Limb (tissue), 2 donors: Measurements from ENCODE around the gene PKD2.
"Not testable (repeated sequence)": the region's sequence is repeated elsewhere in the genome, so short reads cannot be mapped to it uniquely, and the experiment has no call there.

Source experiments
- DNase-seq, 2 donors: peaks; one replicate each; pipeline ENCODE4 v3.0.0-alpha.2; 2016; ENCODE audit errors: extremely low spot score in 2 of 2

Gene PKD2

DNA sequence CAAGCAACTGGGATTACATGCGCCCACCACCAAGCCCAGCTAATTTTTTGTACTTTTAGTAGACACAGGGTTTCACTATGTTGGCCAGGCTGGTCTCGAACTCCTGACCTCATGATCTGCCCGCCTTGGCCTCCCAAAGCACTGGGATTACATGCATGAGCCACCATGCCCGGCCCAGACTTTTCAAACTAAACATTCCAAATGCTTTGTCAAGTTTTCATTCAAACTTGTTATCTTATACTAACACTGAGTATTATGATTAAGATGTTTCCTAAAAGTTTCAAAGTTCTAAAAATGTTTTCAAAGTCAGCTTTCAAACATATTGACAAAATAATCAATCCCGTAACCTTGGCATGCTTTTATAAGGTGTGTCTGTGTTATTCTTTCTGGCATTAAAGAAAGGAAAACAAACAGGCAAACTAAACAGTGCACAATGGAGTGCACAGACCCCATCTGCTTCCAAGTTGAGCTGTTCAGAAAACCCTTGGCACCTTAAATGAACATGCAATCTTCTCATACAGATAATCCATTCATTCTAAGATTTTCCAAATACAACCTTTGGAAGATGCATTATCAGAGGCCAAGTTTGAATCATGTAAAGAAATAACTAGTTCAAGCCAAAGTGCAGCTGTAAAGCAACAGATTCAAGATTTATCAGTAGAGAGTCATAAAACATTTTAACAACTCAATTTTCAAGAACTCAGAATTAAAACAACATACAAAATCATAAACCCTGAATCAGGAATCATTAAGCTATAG is 101.9 kb downstream of the PKD2 start:
- DNase-seq, result no peak

DNA sequence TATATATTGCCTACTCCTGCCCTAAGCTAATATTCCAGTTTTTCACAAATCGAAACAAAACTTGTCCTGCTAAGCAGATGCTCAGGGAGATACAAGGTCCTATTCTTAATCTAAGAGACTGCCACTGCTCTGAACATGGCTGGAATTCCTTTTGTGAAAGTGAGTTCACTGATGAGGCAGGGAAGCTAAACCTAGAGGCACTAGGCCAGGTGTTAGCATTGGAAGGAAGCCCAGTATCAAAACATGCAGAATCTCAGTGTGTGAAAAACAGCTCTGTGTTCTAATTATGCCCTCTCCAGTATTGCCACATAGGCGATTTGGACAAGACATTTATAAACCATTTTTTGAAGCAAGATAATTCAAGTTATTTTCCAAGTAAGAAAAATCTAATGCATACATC is 103.4 kb downstream of the PKD2 start:
- no peak for DNase-seq

DNA sequence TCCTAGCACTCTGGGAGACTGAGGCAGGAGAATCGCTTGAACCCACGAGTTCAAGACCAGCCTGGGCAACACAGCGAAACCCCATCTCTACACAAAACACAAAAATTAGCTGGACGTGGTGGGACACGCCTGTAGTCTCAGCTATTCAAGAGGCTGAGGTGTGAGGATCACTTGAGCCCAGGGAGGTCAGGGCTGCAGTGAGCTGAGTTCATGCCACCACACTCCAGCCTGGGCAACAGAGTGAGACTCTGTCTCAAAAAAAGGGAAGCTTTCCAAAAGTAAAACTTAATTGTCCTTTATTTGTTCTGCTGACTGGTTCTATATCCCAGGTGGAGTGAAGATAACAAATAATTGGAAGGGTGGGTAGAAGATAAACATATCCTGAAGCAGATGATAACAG is 105.4 kb downstream of the PKD2 start:
- DNase-seq, result no peak

DNA sequence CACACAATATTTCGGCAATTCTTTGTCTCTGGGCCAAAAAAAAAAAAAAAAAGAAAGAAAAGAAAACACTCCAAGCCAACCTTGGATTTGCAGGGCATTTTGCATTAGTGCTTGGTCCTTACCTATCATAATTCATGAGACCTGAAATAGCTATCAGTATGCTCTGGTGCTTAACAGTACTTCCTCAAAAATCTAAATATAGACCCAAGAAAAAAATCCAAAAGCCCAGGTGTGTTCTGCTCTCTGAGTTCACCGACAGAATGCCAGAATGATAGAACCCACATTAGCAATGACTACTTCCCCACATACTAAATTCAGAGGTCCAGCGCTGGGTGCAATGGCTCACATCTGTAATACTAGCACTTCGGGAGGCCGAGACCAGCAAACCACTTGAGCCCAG is 108.2 kb downstream of the PKD2 start:
- DNase-seq, result no peak

DNA sequence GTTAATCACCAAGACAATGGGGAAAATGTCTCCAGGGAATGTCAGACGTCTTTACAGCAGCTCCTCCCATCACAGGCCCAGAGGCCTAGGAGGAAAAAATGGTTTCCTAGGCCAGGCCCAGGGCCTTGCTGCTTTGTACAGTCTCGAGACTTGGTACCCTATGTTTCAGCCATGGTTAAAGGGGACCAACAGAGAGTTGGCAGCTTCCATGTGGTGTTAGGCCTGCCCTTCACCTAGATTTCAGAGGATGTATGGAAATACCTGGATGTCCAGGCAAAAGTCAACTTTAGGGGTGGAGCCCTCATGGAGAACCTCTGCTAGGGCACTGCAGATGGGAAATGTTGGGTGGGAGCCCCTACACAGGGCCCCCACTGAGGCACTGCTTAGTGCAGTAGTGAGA is 112.5 kb downstream of the PKD2 start:
- no peak for DNase-seq

DNA sequence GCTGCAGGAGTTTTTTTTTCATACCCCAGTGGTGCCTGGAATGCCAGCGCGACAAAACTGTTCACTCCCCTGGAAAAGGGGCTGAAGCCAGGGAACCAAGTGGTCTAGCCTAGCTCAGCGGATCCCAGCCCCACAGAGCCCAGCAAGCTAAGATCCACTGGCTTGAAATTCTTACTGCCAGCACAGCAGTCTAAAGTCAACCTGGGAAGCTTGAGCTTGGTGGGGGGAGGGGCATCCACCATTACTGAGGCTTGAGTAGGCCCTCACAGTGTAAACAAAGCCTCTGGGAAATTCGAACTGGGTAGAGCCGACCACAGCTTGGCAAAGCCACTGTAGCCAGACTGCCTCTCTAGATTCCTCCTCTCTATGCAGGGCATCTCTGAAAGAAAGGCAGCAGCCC is 114.8 kb downstream of the PKD2 start:
- DNase-seq, result not testable (repeated sequence)
